Measurements from ENCODE around the gene SNPH. TPM values are rescaled to one million over a fixed set of nuclear protein-coding genes. Genes with fewer than 3 reads are reported as not detected.
"Not testable (repeated sequence)": the region's sequence is repeated elsewhere in the genome, so short reads cannot be mapped to it uniquely, and the experiment has no call there.

The SNPH gene
- total RNA-seq, result 10 to 100 TPM in 1 of 4 donors, 1 to 10 TPM in 3; 2.1 to 14.0 (median 4.5) TPM

DNA sequence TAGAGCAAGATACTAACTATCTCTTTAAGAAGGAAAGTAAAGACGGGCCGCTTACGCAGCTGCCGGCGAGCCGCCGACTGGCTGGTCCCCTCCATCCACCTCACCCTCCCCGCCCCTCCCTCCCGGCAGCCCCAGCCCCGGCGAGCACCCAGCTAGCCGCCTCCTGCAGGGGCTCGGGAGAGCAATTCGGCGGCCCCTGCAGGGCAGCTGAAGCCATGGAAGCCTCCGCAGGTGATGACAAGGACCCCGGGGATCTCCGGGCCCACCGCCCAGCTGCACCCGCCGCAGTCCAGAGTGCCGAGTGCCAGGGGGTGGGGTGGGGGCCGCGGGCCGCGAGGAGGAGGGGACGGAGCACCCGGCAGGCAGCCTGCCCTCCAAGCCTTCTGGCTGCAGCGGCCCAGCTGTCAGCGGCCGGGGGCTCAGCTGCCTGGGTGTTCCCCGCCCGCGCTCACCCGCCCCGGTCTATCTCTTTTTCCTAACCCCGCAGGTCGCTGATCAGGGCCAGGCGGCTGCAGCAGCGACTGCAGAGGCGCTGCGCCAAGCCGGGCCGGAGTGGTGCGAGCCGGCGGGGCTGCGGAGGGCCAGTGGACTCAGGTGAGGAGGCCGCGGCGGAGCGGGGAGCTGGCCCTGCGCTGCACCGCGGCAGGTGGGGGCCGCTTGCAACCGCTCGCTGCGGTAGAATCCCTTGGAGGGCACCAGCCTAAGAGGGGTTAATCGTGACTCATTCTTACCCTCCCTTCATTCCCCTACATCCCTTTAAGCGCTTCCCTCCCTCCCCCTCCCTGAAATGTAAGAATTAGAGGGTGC lies at the start of gene SNPH:
Gene SNPH, plus strand, starts transcription at position 128 of the 807 bp plus-strand sequence. CDS start 29,946 bp downstream, outside the sequence.
- H3K27ac ChIP-seq, result peak within 1 kb of the TSS; percentile 61 to 73
- H3K36me3 ChIP-seq, result no peaks in the 10 kb centered on the region
- H3K4me3 ChIP-seq, result peak within 1 kb of the TSS; percentile 50 to 69
- DNase-seq, result peak; percentile 74 to 85
- no peaks in the 10 kb centered on the region for H3K9me3 ChIP-seq
- TF ChIP-seq POLR2A (IDR thresholded peaks at IDR 0.05), result no peak
- TF ChIP-seq, protein P1, sequence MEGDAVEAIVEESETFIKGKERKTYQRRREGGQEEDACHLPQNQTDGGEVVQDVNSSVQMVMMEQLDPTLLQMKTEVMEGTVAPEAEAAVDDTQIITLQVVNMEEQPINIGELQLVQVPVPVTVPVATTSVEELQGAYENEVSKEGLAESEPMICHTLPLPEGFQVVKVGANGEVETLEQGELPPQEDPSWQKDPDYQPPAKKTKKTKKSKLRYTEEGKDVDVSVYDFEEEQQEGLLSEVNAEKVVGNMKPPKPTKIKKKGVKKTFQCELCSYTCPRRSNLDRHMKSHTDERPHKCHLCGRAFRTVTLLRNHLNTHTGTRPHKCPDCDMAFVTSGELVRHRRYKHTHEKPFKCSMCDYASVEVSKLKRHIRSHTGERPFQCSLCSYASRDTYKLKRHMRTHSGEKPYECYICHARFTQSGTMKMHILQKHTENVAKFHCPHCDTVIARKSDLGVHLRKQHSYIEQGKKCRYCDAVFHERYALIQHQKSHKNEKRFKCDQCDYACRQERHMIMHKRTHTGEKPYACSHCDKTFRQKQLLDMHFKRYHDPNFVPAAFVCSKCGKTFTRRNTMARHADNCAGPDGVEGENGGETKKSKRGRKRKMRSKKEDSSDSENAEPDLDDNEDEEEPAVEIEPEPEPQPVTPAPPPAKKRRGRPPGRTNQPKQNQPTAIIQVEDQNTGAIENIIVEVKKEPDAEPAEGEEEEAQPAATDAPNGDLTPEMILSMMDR (IDR thresholded peaks at IDR 0.05), result no peak
- intact Hi-C loops (cut with DNase I; ENCODE audit: low total_unique reads), result no loop called here
- H3K4me1 ChIP-seq, result peaks cover 0 to 5% of the 10 kb centered on the region in 2 donors
- no peaks in the 10 kb centered on the region for H3K27me3 ChIP-seq

GRCh38 chr20:1216527-1217427 lies 49.3 kb upstream of the SNPH start:
- H3K4me3 ChIP-seq, result not testable (repeated sequence)

DNA sequence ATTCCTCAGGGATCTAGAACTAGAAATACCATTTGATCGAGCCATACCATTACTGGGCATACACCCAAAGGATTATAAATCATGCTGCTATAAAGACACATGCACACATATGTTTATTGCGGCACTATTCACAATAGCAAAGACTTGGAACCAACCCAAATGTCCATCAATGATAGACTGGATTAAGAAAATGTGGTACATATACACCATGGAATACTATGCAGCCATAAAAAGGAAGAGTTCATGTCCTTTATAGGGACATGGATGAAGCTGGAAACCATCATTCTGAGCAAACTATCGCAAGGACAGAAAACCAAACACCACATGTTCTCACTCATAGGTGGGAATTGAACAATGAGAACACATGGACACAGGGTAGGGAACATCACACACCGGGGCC lies 43.3 kb upstream of the SNPH start:
- H3K4me3 ChIP-seq; H3K36me3 ChIP-seq; intact Hi-C loops (cut with DNase I; ENCODE audit: low total_unique reads); H3K9me3 ChIP-seq; H3K27ac ChIP-seq; DNase-seq: not testable (repeated sequence)
- Histone ChIP-seq H3K4me1 (peaks cover 0 to 14% of the 10 kb centered on the region in 2 donors), H3K27me3 (peaks cover 0 to 10% of the 10 kb centered on the region in 2 donors)

More at GRCh38 chr20:1216527-1217427, 49.3 kb upstream of the SNPH start:
- H3K4me1 ChIP-seq; H3K9me3 ChIP-seq; H3K27ac ChIP-seq; H3K27me3 ChIP-seq; intact Hi-C loops (cut with DNase I; ENCODE audit: low total_unique reads); H3K36me3 ChIP-seq; DNase-seq: not testable (repeated sequence)

DNA sequence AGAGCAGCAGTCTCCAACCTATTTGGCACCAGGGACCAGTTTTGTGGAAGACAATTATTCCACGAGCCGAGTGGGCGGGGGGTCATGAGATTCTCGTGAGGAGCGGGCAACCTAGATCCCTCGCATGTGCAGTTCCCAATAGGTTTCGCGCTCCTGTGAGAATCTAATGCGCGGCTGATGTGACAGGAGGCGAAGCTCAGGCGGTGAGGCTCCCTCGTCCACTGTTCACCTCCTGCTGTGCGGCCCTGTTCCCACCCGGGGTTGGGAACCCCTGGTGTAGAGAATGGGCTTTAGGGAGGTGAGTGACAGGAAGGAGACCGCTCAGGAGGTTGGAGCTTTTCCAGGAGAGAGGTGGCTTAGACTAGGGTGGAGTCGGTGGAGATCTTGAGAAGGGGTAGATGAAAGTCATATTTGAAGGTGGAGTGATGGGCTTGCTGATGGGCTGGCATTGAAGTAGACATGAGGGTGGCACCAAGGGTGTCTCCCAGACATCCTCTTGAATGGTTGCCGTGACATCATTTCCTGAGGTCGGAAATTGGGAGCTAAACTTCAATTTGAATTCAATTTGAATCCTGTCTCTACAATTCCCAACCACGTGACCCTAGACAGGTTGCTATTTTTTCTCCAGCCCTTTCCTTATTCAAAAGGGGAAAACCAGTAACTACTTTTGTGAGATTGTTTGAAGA lies 41.7 kb upstream of the SNPH start:
- peaks cover 0 to 26% of the 10 kb centered on the region in 2 donors for H3K27me3 ChIP-seq
- intact Hi-C loops (cut with DNase I; ENCODE audit: low total_unique reads), result no loop called here
- TF ChIP-seq, protein P1 (IDR thresholded peaks at IDR 0.05), result no peak
- TF ChIP-seq POLR2A (IDR thresholded peaks at IDR 0.05), result no peak
- H3K27ac ChIP-seq, result no peak overlapping the region
- no peaks in the 10 kb centered on the region for H3K9me3 ChIP-seq
- H3K36me3 ChIP-seq, result no peaks in the 10 kb centered on the region
- H3K4me1 ChIP-seq, result peaks cover 0 to 14% of the 10 kb centered on the region in 2 donors
- H3K4me3 ChIP-seq, result no peak overlapping the region
- no peak for DNase-seq

- intact Hi-C loops (cut with DNase I; ENCODE audit: low total_unique reads), result no loop called here
- Histone ChIP-seq H3K9me3 (no peaks in the 10 kb centered on the region), H3K27me3 (peaks cover 0 to 34% of the 10 kb centered on the region in 2 donors), H3K4me1 (peaks cover 0 to 14% of the 10 kb centered on the region in 2 donors), H3K4me3 (peak overlapping the region; percentile 28 to 37), H3K36me3 (no peaks in the 10 kb centered on the region), H3K27ac (peak overlapping the region in 1 of 2 donors; percentile 56)
- DNase-seq, result no peak
- no peak for TF ChIP-seq POLR2A (IDR thresholded peaks at IDR 0.05)
- TF ChIP-seq, protein P1 (IDR thresholded peaks at IDR 0.05), result no peak
Measured at GRCh38 chr20:1225263-1225782, 40.8 kb upstream of the SNPH start.
